ENCODE measurements around the gene EFNA5.

The EFNA5 gene

GRCh38 chr5:107604146-107604910 lies 66.4 kb downstream of the EFNA5 start:
- DNase-seq (ENCODE audit: low read depth in 2 of 3, low spot score in 2 of 3): no peak

GRCh38 chr5:107603349-107603748 lies 67.4 kb downstream of the EFNA5 start:
- DNase-seq (ENCODE audit: low read depth in 2 of 3, low spot score in 2 of 3): no peak

- DNase-seq (ENCODE audit: low read depth in 2 of 3, low spot score in 2 of 3): no peak
Observed at GRCh38 chr5:107602896-107603295, 67.8 kb downstream of the EFNA5 start.

- no peak for DNase-seq (ENCODE audit: low read depth in 2 of 3, low spot score in 2 of 3)
Observed at GRCh38 chr5:107601076-107601475, 69.7 kb downstream of the EFNA5 start.

GRCh38 chr5:107598958-107599357 lies 71.8 kb downstream of the EFNA5 start:
- DNase-seq (ENCODE audit: low read depth in 2 of 3, low spot score in 2 of 3): no peak

GRCh38 chr5:107597803-107598202 lies 72.9 kb downstream of the EFNA5 start:
- DNase-seq (ENCODE audit: low read depth in 2 of 3, low spot score in 2 of 3): no peak

- DNase-seq (ENCODE audit: low read depth in 2 of 3, low spot score in 2 of 3): no peak
Observed at GRCh38 chr5:107597247-107597646, 73.5 kb downstream of the EFNA5 start.

- no peak for DNase-seq (ENCODE audit: low read depth in 2 of 3, low spot score in 2 of 3)
Observed at GRCh38 chr5:107594253-107595045, 76.3 kb downstream of the EFNA5 start.

GRCh38 chr5:107593009-107593408 lies 77.7 kb downstream of the EFNA5 start:
- no peak for DNase-seq (ENCODE audit: low read depth in 2 of 3, low spot score in 2 of 3)

- DNase-seq (ENCODE audit: low read depth in 2 of 3, low spot score in 2 of 3): no peak
Observed at GRCh38 chr5:107592515-107592914, 78.2 kb downstream of the EFNA5 start.

- no peak for DNase-seq (ENCODE audit: low read depth in 2 of 3, low spot score in 2 of 3)
Observed at GRCh38 chr5:107590686-107591085, 80.1 kb downstream of the EFNA5 start.

GRCh38 chr5:107589520-107590193 lies 81.1 kb downstream of the EFNA5 start:
- no peak for DNase-seq (ENCODE audit: low read depth in 2 of 3, low spot score in 2 of 3)

GRCh38 chr5:107582625-107583024 lies 88.1 kb downstream of the EFNA5 start:
- DNase-seq (ENCODE audit: low read depth in 2 of 3, low spot score in 2 of 3): no peak

- DNase-seq (ENCODE audit: low read depth in 2 of 3, low spot score in 2 of 3): no peak
Observed at GRCh38 chr5:107580889-107581820, 89.6 kb downstream of the EFNA5 start.

GRCh38 chr5:107578051-107578635 lies 92.6 kb downstream of the EFNA5 start:
- DNase-seq (ENCODE audit: low read depth in 2 of 3, low spot score in 2 of 3): no peak

- DNase-seq (ENCODE audit: low read depth in 2 of 3, low spot score in 2 of 3): no peak
Observed at GRCh38 chr5:107577394-107577950, 93.3 kb downstream of the EFNA5 start.

GRCh38 chr5:107576736-107577393 lies 93.9 kb downstream of the EFNA5 start:
- DNase-seq (ENCODE audit: low read depth in 2 of 3, low spot score in 2 of 3): no peak

GRCh38 chr5:107576155-107576554 lies 94.6 kb downstream of the EFNA5 start:
- DNase-seq (ENCODE audit: low read depth in 2 of 3, low spot score in 2 of 3): no peak

GRCh38 chr5:107574287-107574686 lies 96.5 kb downstream of the EFNA5 start:
- no peak for DNase-seq (ENCODE audit: low read depth in 2 of 3, low spot score in 2 of 3)
